GM21619 (cell line): ENCODE data around the gene PDHX.
A peak's percentile ranks its signal among the peaks of the same experiment; 100 is the strongest.
"Not testable (repeated sequence)": the region's sequence is repeated elsewhere in the genome, so short reads cannot be mapped to it uniquely, and the experiment has no call there.

ENCODE experiments used
- ATAC-seq: cut with Tn5 transposase; IDR thresholded peaks from one replicate; pipeline ENCODE4 v1.9.1; 2021; ENCODE audit not compliant: unreplicated experiment

The PDHX gene

GRCh38 chr11:35015621-35016387 lies 99.4 kb downstream of the PDHX start:
- ATAC-seq = no peak

GRCh38 chr11:35016916-35017315 lies 100.5 kb downstream of the PDHX start:
- ATAC-seq = no peak

- no peak for ATAC-seq
Observed at GRCh38 chr11:35017528-35018342, 101.3 kb downstream of the PDHX start.

- ATAC-seq = no peak
Observed at GRCh38 chr11:35021589-35021988, 105.2 kb downstream of the PDHX start.

- ATAC-seq = not testable (repeated sequence)
Observed at GRCh38 chr11:35023940-35024339, 107.5 kb downstream of the PDHX start.

- ATAC-seq = not testable (repeated sequence)
Observed at GRCh38 chr11:35028007-35028406, 111.6 kb downstream of the PDHX start.

GRCh38 chr11:35029979-35030682 lies 113.7 kb downstream of the PDHX start:
- ATAC-seq = peak; percentile 79

GRCh38 chr11:35030716-35031213 lies 114.3 kb downstream of the PDHX start:
- ATAC-seq = no peak

GRCh38 chr11:35031346-35031745 lies 114.9 kb downstream of the PDHX start:
- no peak for ATAC-seq

GRCh38 chr11:35031867-35032266 lies 115.4 kb downstream of the PDHX start:
- no peak for ATAC-seq

GRCh38 chr11:35033011-35033410 lies 116.6 kb downstream of the PDHX start:
- ATAC-seq = no peak

- no peak for ATAC-seq
Observed at GRCh38 chr11:35034401-35034800, 118.0 kb downstream of the PDHX start.

- peak; percentile 30 for ATAC-seq
Observed at GRCh38 chr11:35035894-35036408, 119.5 kb downstream of the PDHX start.

GRCh38 chr11:35036639-35037038 lies 120.2 kb downstream of the PDHX start:
- no peak for ATAC-seq

- no peak for ATAC-seq
Observed at GRCh38 chr11:35038211-35038928, 122.0 kb downstream of the PDHX start.

- no peak for ATAC-seq
Observed at GRCh38 chr11:35039076-35039475, 122.7 kb downstream of the PDHX start.

- ATAC-seq = peak; percentile 69
Observed at GRCh38 chr11:35040221-35040942, 124.0 kb downstream of the PDHX start.

- ATAC-seq = no peak
Observed at GRCh38 chr11:35041070-35041554, 124.7 kb downstream of the PDHX start.

- ATAC-seq = no peak
Observed at GRCh38 chr11:35042224-35042623, 125.8 kb downstream of the PDHX start.

- no peak for ATAC-seq
Observed at GRCh38 chr11:35042913-35043312, 126.5 kb downstream of the PDHX start.
